Measurements from ENCODE around the gene SOX2. TPM values are rescaled to one million over a fixed set of nuclear protein-coding genes. Genes with fewer than 3 reads are reported as not detected.

The SOX2 gene
- polyA plus RNA-seq, 1 donor from 2014 or later = 7.5 TPM

DNA sequence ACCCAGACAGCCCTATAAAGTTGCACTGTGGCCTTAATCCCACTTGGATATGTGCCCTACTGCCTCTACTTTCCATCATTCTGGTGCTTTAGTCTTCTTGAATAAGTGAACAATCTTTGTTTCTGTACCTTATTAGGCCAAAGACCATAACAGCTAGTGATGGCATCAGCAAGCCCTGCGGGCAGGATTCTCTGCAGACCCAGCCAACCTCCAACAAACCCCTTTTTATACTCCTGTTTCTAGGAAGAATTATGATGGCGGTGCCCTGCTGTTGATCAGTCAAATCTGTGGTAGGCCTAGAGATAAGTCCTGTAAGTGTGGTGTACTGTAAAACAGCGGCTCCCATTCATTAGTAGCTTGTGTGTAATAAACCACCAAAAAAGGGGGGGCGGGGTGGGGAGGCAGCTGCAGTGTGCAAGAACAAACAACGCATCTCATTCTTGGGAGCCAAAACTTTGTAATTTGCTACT, 40.5 kb downstream of the SOX2 start:
- TF ChIP-seq RAD21 (conservative IDR thresholded peaks at IDR 0.05) = no peak
- TF ChIP-seq TAF1 (IDR thresholded peaks at IDR 0.05; ENCODE audit: low read depth) = no peak
- no peak for TF ChIP-seq MXI1 (conservative IDR thresholded peaks at IDR 0.05; ENCODE audit: poor library complexity, severe bottlenecking)
- TF ChIP-seq SMC3 (conservative IDR thresholded peaks at IDR 0.05; ENCODE audit: poor library complexity) = no peak
- no peak for TF ChIP-seq POLR2AphosphoS5 (IDR thresholded peaks at IDR 0.05)
- TF ChIP-seq, protein P1, sequence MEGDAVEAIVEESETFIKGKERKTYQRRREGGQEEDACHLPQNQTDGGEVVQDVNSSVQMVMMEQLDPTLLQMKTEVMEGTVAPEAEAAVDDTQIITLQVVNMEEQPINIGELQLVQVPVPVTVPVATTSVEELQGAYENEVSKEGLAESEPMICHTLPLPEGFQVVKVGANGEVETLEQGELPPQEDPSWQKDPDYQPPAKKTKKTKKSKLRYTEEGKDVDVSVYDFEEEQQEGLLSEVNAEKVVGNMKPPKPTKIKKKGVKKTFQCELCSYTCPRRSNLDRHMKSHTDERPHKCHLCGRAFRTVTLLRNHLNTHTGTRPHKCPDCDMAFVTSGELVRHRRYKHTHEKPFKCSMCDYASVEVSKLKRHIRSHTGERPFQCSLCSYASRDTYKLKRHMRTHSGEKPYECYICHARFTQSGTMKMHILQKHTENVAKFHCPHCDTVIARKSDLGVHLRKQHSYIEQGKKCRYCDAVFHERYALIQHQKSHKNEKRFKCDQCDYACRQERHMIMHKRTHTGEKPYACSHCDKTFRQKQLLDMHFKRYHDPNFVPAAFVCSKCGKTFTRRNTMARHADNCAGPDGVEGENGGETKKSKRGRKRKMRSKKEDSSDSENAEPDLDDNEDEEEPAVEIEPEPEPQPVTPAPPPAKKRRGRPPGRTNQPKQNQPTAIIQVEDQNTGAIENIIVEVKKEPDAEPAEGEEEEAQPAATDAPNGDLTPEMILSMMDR (IDR thresholded peaks at IDR 0.05; ENCODE audit: poor library complexity, severe bottlenecking) = no peak
- no peak for TF ChIP-seq EZH2 (IDR thresholded peaks at IDR 0.05; ENCODE audit: borderline replicate concordance, insufficient read depth, low read length, poor library complexity, severe bottlenecking)
- TF ChIP-seq, protein P2, sequence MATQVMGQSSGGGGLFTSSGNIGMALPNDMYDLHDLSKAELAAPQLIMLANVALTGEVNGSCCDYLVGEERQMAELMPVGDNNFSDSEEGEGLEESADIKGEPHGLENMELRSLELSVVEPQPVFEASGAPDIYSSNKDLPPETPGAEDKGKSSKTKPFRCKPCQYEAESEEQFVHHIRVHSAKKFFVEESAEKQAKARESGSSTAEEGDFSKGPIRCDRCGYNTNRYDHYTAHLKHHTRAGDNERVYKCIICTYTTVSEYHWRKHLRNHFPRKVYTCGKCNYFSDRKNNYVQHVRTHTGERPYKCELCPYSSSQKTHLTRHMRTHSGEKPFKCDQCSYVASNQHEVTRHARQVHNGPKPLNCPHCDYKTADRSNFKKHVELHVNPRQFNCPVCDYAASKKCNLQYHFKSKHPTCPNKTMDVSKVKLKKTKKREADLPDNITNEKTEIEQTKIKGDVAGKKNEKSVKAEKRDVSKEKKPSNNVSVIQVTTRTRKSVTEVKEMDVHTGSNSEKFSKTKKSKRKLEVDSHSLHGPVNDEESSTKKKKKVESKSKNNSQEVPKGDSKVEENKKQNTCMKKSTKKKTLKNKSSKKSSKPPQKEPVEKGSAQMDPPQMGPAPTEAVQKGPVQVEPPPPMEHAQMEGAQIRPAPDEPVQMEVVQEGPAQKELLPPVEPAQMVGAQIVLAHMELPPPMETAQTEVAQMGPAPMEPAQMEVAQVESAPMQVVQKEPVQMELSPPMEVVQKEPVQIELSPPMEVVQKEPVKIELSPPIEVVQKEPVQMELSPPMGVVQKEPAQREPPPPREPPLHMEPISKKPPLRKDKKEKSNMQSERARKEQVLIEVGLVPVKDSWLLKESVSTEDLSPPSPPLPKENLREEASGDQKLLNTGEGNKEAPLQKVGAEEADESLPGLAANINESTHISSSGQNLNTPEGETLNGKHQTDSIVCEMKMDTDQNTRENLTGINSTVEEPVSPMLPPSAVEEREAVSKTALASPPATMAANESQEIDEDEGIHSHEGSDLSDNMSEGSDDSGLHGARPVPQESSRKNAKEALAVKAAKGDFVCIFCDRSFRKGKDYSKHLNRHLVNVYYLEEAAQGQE (IDR thresholded peaks at IDR 0.05; ENCODE audit: borderline replicate concordance) = no peak
- TF ChIP-seq EP300 (conservative IDR thresholded peaks at IDR 0.05; ENCODE audit: poor library complexity, severe bottlenecking) = no peak
- no peaks in the 10 kb centered on the region for H3K36me3 ChIP-seq (ENCODE audit: insufficient read depth, low read length)
- no peak overlapping the region for H3K4me3 ChIP-seq (ENCODE audit: low read length)
- no peaks in the 10 kb centered on the region for H4K20me1 ChIP-seq (ENCODE audit: insufficient read depth)
- no peak overlapping the region for H3K27ac ChIP-seq (ENCODE audit: low read length)
- H3K9ac ChIP-seq (ENCODE audit: low read length) = no peak overlapping the region
- H3K27me3 ChIP-seq (ENCODE audit: insufficient read depth, low read depth, low read length) = no peaks in the 10 kb centered on the region
- no peak overlapping the region for H2AFZ ChIP-seq (ENCODE audit: low read depth, low read length)
- H3K79me2 ChIP-seq (replicated peaks; ENCODE audit: insufficient read depth, low read length) = peaks cover 5% of the 10 kb centered on the region
- H3F3A ChIP-seq (ENCODE audit: insufficient read depth, low read length, poor library complexity, severe bottlenecking) = no peaks in the 10 kb centered on the region
- H3K4me2 ChIP-seq (ENCODE audit: low read length) = no peak overlapping the region
- no peaks in the 10 kb centered on the region for H3K9me2 ChIP-seq (ENCODE audit: insufficient read depth, low read length)
- H3K9me3 ChIP-seq (ENCODE audit: low read length) = no peaks in the 10 kb centered on the region

DNA sequence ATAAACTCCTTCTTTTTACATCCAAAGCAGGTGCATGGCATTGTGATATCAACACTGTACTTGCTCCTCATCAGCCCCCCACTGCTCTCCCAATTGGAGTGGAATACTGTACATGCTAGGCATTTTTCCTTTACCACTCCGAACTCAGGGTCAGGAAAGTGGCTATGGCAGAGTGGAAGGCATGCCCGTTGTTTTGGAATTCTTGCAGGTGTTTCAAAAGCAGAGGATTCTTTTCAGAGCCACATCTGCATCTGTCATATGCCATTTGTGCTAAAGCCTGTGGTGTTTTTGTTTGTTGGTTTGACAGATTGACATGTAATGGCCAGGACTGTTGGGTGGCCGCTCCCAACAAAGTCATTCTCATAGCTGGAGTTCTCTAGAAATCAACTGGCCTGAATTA, 41.7 kb downstream of the SOX2 start:
- no peaks in the 10 kb centered on the region for H3K9me3 ChIP-seq (ENCODE audit: low read length)
- H3K9me2 ChIP-seq (ENCODE audit: insufficient read depth, low read length) = no peaks in the 10 kb centered on the region
- H3K4me2 ChIP-seq (ENCODE audit: low read length) = no peak overlapping the region
- H3K36me3 ChIP-seq (ENCODE audit: insufficient read depth, low read length) = no peaks in the 10 kb centered on the region
- H3K79me2 ChIP-seq (replicated peaks; ENCODE audit: insufficient read depth, low read length) = peaks cover 5% of the 10 kb centered on the region
- no peak overlapping the region for H3K4me3 ChIP-seq (ENCODE audit: low read length)
- no peaks in the 10 kb centered on the region for H4K20me1 ChIP-seq (ENCODE audit: insufficient read depth)
- H3K9ac ChIP-seq (ENCODE audit: low read length) = no peak overlapping the region
- H3K27me3 ChIP-seq (ENCODE audit: insufficient read depth, low read depth, low read length) = no peaks in the 10 kb centered on the region
- TF ChIP-seq, protein P2 (IDR thresholded peaks at IDR 0.05; ENCODE audit: borderline replicate concordance) = peak; percentile 34
- TF ChIP-seq EZH2 (IDR thresholded peaks at IDR 0.05; ENCODE audit: borderline replicate concordance, insufficient read depth, low read length, poor library complexity, severe bottlenecking) = no peak
- H2AFZ ChIP-seq (ENCODE audit: low read depth, low read length) = no peak overlapping the region
- no peaks in the 10 kb centered on the region for H3F3A ChIP-seq (ENCODE audit: insufficient read depth, low read length, poor library complexity, severe bottlenecking)
- no peak overlapping the region for H3K27ac ChIP-seq (ENCODE audit: low read length)
